RWPE2 (cell line): ENCODE measurements around the gene DGKQ.
"Not testable (repeated sequence)": the region's sequence is repeated elsewhere in the genome, so short reads cannot be mapped to it uniquely, and the experiment has no call there.

ENCODE experiments used
- ATAC-seq: fragments of 200-7000 bp; cut with Tn5 transposase; 3 replicates; pipeline ENCODE4 v1.9.1; 2021; ENCODE audit warnings: low read depth
- DNase-seq: peaks from one replicate; pipeline ENCODE4 v3.0.0-alpha.2; 2020; ENCODE audit warnings: low spot score
- H3K27ac ChIP-seq: fragments of 450-650 bp; 2 replicates; pipeline ENCODE4 v1.5.1; 2017; ENCODE audit warnings: mild to moderate bottlenecking; ENCODE audit not compliant: poor library complexity, severe bottlenecking
- H3K27me3 ChIP-seq: fragments of 250-450 bp; sonication (Bioruptor Pico); 2 replicates; pipeline ENCODE4 v1.5.1; 2021; ENCODE audit warnings: mild to moderate bottlenecking, moderate library complexity; ENCODE audit not compliant: insufficient read depth, poor library complexity, severe bottlenecking
- H3K36me3 ChIP-seq: fragments of 250-450 bp; sonication (Bioruptor Pico); 2 replicates; pipeline ENCODE4 v1.5.1; 2020; ENCODE audit warnings: low read depth, mild to moderate bottlenecking, moderate library complexity
- H3K4me1 ChIP-seq: fragments of 250-450 bp; sonication (Bioruptor Pico); 2 replicates; pipeline ENCODE4 v1.5.1; 2021; ENCODE audit warnings: mild to moderate bottlenecking, moderate library complexity; ENCODE audit not compliant: insufficient read depth, poor library complexity, severe bottlenecking
- H3K4me3 ChIP-seq: fragments of 250-450 bp; sonication (Bioruptor Pico); 2 replicates; pipeline ENCODE4 v1.5.1; 2021; ENCODE audit warnings: mild to moderate bottlenecking, moderate library complexity; ENCODE audit not compliant: severe bottlenecking
- H3K9me3 ChIP-seq: fragments of 250-450 bp; sonication (Bioruptor Pico); 2 replicates; pipeline ENCODE4 v1.5.1; 2021; ENCODE audit warnings: mild to moderate bottlenecking, moderate library complexity; ENCODE audit not compliant: severe bottlenecking
- TF ChIP-seq, protein P1 (sequence below): fragments of 450-650 bp; IDR thresholded peaks from one replicate; pipeline ENCODE4 v1.5.1; 2017; ENCODE audit warnings: mild to moderate bottlenecking, moderate library complexity; ENCODE audit not compliant: poor library complexity, severe bottlenecking

DGKQ gene

DNA sequence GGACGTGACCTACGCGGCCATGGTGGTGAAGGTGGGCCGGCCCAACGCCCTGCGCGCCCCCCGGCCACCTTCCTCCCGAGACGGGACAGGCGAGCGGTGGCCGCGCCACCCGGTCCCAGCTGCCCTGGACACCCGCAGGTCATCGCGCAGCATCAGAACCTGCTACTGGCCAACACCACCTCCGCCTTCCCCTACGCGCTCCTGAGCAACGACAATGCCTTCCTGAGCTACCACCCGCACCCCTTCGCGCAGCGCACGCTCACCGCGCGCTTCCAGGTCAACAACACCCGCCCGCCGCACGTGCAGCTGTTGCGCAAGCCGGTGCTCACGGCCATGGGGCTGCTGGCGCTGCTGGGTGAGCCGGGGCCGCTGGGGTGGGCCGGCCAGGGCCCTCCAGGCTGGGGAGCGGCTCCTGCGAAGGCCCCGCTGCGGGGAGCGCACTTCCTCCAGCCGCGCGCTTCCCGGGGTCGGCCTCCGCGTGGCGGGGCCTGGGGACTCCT lies 28.8 kb upstream of the DGKQ start:
- H3K36me3 ChIP-seq = no peaks in the 10 kb centered on the region
- no peak overlapping the region for H3K27ac ChIP-seq
- H3K9me3 ChIP-seq = no peaks in the 10 kb centered on the region
- peaks cover 77% of the 10 kb centered on the region for H3K27me3 ChIP-seq
- no peaks in the 10 kb centered on the region for H3K4me1 ChIP-seq
- H3K4me3 ChIP-seq = no peak overlapping the region
- no peak; the same call in 2 of the 3 replicates for ATAC-seq
- TF ChIP-seq, protein P1, sequence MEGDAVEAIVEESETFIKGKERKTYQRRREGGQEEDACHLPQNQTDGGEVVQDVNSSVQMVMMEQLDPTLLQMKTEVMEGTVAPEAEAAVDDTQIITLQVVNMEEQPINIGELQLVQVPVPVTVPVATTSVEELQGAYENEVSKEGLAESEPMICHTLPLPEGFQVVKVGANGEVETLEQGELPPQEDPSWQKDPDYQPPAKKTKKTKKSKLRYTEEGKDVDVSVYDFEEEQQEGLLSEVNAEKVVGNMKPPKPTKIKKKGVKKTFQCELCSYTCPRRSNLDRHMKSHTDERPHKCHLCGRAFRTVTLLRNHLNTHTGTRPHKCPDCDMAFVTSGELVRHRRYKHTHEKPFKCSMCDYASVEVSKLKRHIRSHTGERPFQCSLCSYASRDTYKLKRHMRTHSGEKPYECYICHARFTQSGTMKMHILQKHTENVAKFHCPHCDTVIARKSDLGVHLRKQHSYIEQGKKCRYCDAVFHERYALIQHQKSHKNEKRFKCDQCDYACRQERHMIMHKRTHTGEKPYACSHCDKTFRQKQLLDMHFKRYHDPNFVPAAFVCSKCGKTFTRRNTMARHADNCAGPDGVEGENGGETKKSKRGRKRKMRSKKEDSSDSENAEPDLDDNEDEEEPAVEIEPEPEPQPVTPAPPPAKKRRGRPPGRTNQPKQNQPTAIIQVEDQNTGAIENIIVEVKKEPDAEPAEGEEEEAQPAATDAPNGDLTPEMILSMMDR = no peak
- no peak for DNase-seq

- ATAC-seq = no peak
- Histone ChIP-seq H3K27me3 (peaks cover 78% of the 10 kb centered on the region), H3K4me3 (no peak overlapping the region), H3K36me3 (no peaks in the 10 kb centered on the region), H3K27ac (no peak overlapping the region), H3K4me1 (no peaks in the 10 kb centered on the region), H3K9me3 (no peaks in the 10 kb centered on the region)
- no peak for DNase-seq
- TF ChIP-seq, protein P1 = no peak
Observed at GRCh38 chr4:1001561-1002130, 28.3 kb upstream of the DGKQ start.

- no peak overlapping the region for H3K4me3 ChIP-seq
- H3K27ac ChIP-seq = no peak overlapping the region
- H3K4me1 ChIP-seq = no peaks in the 10 kb centered on the region
- DNase-seq = no peak
- H3K9me3 ChIP-seq = no peaks in the 10 kb centered on the region
- no peak for ATAC-seq
- peaks cover 86% of the 10 kb centered on the region for H3K27me3 ChIP-seq
- H3K36me3 ChIP-seq = no peaks in the 10 kb centered on the region
- TF ChIP-seq, protein P1 = no peak
Observed at GRCh38 chr4:1000686-1001260, 27.4 kb upstream of the DGKQ start.

DNA sequence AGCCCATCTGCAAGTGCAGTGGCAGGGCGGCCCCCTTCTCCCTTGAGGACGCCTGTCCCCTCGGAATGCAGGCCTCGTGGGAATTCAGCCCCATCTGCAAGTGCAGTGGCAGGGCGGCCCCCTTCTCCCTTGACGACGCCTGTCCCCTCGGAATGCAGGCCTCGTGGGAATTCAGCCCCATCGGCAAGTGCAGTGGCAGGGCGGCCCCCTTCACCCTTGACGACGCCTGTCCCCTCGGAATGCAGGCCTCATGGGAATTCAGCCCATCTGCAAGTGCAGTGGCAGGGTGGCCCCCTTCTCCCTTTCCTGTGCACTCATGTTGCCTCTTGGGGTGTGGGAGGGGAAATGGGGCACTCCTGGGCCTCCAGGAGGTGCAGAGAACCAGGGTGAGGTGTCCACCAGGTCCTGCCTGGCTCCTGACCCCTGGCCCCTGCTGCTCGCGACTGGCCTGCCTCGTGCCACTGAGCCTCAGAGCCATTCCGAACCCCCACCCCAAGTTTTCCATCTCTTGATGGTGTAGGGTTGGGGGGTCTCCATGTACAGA lies 26.6 kb upstream of the DGKQ start:
- H3K27me3 ChIP-seq = peaks cover 81% of the 10 kb centered on the region
- no peak for ATAC-seq
- H3K27ac ChIP-seq = no peak overlapping the region
- H3K4me3 ChIP-seq = no peak overlapping the region
- H3K4me1 ChIP-seq = no peaks in the 10 kb centered on the region
- TF ChIP-seq, protein P1 = no peak
- H3K36me3 ChIP-seq = no peaks in the 10 kb centered on the region
- no peak for DNase-seq
- no peaks in the 10 kb centered on the region for H3K9me3 ChIP-seq

- not testable (repeated sequence) for ATAC-seq, H3K4me3 ChIP-seq, H3K36me3 ChIP-seq, H3K4me1 ChIP-seq, H3K27ac ChIP-seq, DNase-seq, H3K9me3 ChIP-seq
- H3K27me3 ChIP-seq = peaks cover 75% of the 10 kb centered on the region
Observed at GRCh38 chr4:999240-999863, 26.0 kb upstream of the DGKQ start.
